NCI-H2196 treated with DMSO at 0.1 percent for 48 hours (cell line): ENCODE measurements around the gene NAXE.
A peak's percentile ranks its signal among the peaks of the same experiment; 100 is the strongest.
"Not testable (repeated sequence)": the region's sequence is repeated elsewhere in the genome, so short reads cannot be mapped to it uniquely, and the experiment has no call there.

Experiments
- DNase-seq: peaks from one replicate; lab custom pipeline; 2025; ENCODE audit not compliant: unreplicated experiment; lab: John Stamatoyannopoulos, UW

NAXE gene

DNA sequence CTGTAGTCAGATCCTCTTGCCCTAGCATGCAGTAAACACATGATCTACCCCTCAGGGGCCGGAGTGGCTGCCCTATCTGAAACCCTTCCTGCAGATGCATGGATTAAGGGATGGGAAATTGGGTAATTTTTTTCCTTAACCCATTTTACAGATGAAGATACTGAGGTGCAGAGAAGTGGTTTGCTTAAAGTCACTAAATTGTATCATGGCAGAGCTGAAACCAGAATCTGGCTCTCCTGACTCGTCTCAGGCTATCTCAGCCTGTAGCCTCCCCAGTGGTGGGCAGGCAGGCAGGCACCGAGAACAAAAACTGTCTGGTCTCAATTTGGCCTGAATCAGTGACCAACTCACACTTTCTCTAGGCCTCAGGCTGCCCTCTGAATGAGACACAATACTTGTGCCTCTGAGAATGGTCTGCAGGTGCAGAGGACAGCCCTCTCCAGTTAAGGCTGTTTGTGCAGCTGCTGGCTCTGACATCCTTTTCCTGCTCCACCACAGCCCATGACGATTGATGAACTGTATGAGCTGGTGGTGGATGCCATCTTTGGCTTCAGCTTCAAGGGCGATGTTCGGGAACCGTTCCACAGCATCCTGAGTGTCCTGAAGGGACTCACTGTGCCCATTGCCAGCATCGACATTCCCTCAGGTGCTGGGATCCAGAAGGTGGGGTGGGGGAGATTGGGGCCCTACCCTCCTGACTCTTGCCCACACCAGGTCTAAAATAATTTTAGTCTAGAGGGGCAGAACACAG, 1.5 kb downstream of the NAXE start:
- DNase-seq, result peak; percentile 42

DNA sequence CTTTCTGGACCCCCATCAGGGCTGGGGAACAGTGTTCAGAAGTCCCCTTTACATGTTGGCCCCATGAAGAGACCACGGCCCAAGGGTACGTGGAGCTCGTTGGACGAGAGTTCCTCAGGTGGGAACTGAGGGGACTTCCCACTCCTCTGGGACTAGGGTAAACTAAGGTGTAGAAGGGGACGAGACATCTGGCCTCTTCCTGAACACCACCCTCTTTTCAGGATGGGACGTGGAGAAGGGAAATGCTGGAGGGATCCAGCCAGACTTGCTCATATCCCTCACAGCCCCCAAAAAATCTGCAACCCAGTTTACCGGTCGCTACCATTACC, 2.0 kb downstream of the NAXE start:
- no peak for DNase-seq

DNA sequence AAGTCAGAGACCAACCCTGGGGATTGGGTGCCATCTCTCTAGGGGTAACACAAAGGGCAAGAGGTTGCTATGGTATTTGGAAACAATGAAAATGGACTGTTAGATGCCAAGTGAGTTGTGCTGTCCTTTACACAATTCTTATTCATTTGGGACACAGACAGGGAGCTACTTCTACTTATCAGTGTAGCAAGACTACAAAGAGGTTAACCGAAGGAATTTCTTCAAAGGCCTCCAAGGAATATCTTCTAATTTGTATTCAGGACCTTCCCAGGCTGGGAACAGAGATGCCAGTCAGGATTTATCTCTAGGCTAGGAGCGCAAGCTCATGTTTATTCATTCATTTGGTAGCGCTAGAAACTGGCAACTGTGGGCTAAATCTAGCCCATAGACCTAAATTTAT, 2.6 kb downstream of the NAXE start:
- DNase-seq, result no peak

DNA sequence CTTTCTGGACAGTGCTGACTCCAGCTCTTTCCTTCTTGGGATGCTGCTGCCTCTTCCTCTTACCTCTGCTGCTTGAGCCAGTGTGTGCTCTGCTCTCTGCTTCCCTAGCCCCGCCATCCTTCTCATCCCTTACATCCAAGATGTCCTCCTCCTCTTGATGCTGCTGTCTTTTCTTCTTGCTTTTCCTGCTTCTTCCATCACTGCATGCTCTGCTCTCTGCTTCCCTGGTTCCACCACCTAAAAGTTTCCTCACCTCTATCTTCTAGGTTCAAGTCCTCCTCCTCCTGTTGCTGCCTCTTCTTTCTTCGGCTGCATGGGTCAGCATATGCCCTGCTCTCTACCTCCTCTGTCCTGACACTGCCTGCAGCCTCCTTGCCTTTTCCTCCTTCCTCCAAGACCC, 3.4 kb downstream of the NAXE start:
- no peak for DNase-seq

DNA sequence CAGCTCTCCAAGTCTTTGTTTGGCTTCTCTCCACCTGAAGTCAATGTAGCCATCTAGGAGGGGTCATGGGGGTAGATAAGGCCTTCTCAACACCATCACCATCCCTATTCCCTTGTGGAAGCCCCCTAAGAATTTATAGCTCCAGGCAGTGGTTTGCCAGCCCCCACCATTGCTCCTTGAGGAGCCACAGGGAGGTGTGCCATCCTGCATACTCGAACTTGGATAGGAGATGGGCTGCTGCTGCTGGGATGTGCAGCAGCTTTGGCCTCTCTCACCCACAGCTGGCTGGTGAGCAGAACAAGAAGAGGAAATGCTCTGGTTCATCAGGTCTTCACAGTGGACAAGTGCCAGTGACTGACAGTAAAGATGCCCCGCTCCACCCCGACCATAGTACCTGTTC, 4.8 kb downstream of the NAXE start:
- no peak for DNase-seq

DNA sequence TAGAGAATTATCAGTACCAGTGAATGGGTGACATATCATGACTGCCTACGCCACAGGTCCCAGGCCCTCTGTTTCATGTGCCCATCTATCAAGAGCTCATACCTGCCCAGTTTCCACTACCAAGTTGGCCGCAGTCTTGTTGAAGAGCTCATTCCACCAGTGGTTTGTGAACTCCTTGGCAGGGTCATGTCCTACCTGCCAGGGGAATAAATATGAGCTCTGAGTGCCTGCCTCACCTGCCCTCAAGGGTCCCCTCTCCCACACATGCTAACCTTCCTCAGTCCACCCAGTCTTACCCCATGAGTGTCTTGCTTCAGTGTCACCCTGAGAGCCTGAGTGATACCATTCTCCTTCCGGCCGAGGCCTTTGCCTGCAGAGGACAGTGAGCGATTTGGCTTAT, 6.5 kb downstream of the NAXE start:
- DNase-seq, result no peak

DNA sequence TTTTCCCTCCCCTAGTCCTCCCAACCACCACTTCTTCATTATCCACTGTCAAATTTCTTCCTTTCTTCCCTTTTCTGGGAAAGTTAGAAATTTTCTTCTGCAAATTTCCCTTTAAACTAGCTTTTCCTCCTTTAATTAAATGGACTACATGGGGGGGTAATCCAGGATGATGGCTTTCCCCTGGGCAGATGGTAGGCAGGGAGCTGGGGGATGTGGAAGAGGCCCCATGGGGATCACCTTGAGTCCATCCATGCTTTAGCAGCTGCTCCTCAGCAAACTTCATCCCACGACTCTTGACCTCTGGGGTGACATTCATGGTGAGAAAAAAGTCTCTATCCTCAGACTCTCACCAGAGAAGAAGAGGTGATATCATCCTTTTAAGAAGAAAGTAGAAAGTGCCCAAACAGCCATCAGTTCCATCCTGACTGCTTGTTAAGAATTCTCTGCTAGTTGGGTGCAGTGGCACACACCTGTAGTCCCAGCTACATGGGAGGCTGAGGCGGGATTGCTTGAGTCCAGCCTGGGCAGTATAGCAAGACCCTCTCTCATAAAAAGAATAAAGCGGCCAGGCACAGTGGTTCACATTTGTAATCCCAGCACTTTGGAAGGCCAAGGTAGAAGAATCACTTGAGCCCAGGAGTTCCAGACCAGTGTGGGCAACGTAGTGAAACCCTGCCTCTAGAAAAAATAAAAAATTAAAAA, 7.3 kb downstream of the NAXE start:
- no peak for DNase-seq

DNA sequence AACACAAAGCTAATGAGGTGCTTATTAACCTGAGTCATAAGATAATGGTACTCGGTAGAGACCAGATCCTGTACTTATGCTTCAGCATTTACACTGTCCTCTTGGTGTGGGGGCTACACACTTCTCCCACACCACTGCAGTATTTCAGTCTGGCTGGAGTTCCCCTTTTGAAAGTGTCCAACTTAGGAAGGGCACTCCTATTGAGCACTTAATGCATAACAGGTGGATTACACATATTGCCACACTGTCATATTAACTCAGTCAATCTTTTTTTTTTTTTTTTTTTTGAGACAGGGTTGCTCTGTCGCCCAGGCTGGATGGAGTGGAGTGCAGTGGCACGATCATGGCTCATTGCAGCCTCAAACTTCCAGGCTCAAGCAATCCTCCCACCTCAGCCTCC, 8.2 kb downstream of the NAXE start:
- no peak for DNase-seq

DNA sequence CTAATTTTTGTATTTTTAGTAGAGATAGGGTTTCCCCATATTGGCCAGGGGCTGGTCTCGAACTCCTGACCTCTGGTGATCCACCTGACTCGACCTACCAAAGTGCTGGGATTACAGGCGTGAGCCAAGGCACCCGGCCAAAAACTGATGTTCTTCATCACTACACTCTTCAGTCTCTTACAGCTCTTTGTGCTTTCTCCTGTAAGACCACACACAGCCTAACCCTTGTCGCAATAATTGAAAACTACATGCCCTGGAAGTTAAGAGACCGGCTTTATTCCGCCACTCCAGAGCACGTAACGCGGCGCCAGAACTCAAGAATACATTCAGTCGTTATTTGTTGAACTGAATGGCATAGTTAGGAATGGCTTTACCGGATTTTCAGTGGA, 9.2 kb downstream of the NAXE start:
- no peak for DNase-seq

DNA sequence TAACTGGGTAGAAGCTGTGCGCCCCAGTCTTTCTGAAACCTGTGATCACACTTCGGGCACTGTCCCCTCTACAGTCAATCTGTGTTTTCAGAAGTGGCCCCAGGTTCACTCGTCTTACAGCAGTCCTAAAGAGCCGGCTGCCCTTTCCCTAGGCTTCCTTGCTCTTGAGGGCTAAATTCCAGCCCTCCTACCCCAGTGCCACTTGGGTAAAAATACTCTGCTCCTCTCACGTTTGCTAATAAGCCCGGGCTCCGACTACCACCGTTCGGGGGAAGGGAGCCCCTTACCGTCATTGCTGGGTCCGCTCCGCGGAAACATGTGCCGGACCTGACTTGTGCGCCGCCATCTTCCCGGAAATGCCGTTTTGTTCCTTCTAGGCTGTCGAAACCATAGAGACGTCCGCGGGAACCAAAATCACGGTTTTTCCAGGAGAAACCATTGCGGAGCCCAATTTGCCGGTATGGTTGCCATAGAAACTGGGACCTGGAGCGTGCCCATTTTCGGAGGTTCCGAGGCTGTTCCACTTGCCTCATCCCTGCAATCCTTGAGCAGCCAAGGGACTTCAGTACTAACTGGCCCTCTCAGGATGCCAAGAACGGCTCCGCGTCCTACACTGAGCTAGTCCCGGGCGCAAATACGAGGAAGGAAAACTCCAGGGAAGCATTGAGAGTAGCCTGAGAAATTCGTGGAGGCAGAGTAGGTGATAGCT, 9.7 kb downstream of the NAXE start, which contains the start of gene GPATCH4:
Gene GPATCH4 (minus strand): TSS at position 358 of the 709 bp plus-strand sequence.
- peak; percentile 85 for DNase-seq

DNA sequence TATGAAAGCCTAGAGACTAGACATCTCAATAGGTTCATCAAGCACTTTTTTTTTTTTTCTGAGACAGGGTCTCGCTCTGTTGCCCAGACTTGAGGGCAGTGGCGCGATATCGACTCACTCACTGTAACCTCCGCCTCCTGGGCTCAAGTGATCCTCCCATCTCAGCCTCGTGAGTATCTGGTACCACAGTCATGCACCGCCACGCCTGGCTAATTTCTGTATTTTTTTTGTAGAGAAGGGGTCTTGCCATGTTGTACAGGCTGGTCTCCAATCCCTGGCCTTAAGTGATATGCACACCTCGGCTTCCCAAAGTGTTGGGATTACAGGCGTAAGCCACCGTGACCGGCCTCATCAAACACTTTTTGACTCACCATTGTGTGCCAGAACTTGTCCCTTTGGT, 10.3 kb downstream of the NAXE start:
- no peak for DNase-seq

DNA sequence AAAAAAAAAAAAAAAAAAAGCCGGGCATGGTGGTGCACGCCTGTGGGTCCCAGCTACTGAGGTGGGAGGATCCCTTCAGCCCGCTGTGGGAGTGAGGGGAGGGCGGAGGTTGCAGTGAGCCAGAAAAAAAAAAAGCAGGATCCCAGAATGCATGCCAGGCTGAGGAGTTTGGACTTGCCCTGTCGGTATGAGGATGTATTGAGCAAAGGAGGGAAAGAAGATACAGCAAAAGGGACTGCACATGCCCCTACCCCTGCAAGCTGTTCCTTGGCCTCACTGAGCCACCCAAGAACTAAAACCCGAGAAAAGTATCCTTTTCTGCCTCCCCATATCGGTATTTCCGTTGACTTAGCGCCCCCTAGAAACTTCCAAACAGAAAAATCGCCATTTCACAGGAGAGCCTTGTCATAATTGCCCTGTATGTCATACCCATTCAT, 11.0 kb downstream of the NAXE start:
- DNase-seq, result no peak

DNA sequence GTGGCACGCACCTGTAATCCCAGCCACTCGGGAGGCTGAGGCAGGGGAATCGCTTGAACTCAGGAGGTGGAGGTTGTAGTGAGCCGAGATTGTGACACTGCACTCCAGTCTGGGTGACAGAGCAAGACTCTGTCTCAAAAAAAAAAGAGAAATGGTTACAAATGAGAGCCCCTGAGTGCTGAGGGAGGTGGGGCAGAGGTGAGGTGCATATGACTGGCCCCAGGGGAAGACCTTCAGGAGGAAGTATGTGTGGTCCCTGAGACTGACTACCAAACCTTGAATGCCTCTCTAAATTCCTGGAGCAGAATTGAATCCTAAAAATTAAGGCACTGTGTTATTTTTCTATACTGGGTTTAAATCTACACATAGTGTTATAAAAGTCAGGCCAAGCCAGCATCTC, 15.8 kb downstream of the NAXE start:
- not testable (repeated sequence) for DNase-seq

DNA sequence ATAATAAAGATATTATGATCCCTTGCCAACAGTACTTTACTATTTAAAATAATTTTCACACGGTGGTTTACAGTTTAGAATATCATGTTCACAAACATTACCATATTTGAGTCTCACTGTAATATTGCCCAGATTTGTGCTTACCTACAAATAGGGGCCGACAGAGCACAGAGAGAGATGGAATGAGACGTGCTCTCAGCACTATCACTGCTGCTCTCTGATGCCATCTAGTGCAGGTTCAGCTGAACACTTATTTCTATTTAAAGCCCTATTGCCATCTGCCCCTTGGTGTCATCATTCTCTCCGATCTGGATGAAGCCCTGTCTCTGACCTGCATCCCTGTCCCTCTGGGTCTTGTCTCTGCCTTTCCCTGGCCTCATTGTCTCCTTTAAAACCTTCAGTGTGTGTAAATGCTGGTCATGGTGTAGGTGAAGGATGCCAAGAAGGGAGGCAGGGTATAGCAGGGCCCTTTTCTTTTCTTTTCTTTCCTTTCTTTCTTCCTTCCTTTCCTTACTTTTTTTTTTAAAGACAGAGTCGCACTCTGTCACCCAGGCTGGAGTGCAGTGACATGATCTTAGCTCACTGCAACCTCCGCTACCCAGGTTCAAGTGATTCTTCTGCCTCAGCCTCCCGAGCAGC, 16.6 kb downstream of the NAXE start:
- peak; percentile 65 for DNase-seq

DNA sequence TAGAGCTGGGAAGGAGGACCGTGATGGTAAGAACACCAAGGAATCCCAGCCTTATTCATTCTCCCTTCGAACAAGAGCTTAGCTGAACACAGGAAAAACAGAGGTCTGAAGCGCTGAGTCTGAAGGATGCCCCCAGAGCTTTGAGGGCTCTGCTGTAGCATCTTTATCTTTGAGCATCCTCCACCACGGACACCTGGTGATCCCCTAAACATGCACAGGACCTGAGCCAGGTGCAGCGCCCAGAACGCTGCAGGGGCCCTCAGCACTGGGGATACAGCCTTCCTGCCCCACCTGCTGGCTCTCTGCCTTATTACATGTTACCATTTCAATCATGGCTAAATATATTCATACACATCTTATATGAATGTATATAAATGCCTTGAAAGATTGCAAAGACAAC, 17.4 kb downstream of the NAXE start:
- DNase-seq, result peak; percentile 24

DNA sequence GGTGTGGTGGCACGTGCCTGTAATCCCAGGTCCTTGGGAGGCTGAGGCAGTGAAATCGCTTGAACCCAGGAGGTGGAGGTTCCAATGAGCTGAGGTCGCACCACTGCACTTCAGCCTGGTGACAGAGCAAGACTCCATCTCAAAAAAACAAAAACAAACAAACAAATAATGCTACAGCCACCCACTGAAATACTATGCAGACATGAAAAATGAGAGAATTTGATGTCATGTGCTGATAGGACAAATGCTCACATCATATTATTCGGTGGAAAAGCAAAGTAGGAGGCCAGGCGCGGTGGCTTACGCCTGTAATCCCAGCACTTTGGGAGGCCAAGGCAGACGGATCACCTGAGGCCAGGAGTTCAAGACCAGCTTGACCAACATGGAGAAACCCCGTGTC, 18.5 kb downstream of the NAXE start:
- not testable (repeated sequence) for DNase-seq

DNA sequence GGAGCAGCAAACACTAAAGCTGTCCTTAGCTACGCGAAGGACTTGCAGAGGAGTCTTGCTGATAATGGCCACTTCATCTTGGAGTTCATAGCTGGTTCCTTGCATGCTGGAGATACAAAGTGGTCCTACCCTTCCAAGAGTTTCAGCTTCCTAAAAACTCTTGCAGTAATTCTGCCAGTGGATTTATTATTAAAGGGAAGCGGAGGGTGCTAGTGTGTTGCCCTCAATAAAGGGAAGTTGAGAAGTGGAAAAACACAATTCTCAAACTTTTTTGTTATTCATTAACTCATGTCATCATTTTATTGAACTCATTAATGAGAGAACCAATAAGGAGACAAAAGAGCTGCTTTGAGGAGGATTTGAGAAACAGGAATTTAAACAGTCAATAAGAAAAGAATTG, 21.1 kb downstream of the NAXE start:
- DNase-seq, result no peak

DNA sequence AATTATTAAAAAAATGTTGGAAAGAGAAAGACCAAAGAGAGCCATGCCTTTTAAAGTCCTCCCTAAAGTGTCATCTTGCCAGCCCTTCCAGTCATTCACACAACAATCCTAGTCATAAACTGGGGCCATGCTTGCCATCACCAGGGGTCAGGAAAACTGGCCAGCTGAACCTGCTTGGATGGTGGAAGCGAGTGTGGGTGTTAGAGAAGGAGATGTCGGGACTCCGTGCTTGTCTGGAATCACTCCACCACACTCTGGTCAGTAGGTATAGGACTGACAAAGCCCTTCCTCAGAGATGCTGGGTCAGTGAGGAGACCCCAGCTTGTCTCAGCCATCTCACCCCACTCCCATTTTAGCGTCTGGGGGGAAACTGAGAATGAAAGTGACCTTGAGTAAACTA, 24.4 kb downstream of the NAXE start:
- no peak for DNase-seq

DNA sequence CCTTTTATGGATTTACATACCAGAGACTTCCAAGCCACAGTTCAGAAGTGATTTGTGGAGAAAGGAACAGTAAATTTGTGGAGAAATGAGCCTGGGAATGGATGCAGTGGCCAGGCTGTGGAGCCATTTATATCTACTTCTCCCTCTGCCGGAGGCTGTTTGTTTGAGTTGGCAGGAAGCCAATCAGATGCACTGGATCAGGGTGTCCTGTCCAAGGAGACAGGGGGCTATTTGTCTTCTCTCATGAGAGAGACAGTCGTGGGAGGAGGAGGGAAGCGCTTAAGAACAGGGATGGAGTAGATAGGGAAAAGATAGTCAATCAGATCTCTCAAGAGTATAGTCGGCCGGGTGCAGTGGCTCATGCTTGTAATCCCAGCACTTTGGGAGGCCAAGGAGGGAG, 24.9 kb downstream of the NAXE start:
- DNase-seq, result peak; percentile 23

DNA sequence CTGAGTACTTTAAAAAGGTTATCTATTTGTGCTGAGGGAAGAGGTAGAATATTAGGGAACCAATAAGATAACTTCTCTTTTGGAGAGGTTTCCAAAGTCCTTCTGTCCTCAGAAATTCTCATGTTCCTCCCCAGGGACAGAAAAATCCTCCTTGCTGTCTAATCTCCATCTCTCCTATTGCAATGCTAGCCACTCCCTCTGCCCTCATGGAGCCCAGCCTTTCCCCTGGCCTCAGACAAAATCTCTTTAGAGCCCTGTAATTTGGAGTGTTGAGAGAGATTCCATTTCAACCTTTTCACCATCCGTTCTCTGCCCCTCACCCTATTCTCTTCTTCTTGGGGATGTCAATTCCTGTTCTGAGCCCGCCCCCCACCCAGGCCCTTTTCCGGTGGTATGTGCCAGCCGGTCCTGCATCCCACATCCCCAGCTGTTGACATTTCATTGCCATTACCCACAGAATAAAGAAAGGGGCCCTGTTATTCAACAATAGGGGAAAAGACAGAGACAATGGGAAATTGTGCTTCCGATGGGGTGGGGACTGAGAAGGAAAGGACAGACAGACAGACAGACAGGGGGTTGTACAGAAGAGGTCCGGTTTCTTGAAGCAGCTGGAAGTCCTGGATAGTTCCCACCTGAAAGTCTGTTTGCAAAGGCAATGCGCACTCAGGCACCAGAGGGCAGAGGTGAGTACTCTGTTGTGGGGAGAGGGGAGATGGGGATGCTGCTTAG, 27.4 kb downstream of the NAXE start, which contains the start of gene HAPLN2:
Gene HAPLN2 (plus strand): TSS at position 563 of the 729 bp plus-strand sequence. CDS start 4,076 bp downstream, outside the sequence.
- DNase-seq, result no peak

DNA sequence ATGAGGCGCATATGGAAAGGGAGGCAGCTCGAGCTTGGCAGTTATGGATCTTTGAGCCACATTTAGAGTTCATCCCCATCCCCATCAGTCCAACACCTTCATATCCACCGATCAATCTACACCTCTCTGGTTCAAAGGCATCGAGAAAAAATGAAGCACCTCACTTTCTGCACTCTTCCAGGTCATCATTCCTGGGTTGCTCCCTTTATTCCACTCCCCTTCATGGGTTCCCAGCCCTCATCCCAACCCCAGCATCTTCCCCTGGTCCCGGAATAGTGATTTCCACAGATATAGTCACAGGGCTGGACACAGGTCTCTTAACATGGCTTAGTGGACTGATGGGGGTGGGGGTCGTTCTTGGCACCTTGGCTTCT, 28.0 kb downstream of the NAXE start:
- no peak for DNase-seq
